MM.1S (cell line): ENCODE data around the gene PRKCA.

Experiments
- EZH2 ChIP-seq: fragments of 300-600 bp; sonication (generic); optimal IDR thresholded peaks from 2 replicates; pipeline ENCODE3; 2017; ENCODE audit warnings: low read depth, mild to moderate bottlenecking, antibody characterized with exemption, low read length, mixed read lengths
- TF ChIP-seq, protein P1 (sequence below): fragments of 300-600 bp; sonication (generic); IDR thresholded peaks from 2 replicates; pipeline ENCODE4 v1.5.1; 2016; ENCODE audit warnings: antibody characterized with exemption, low read length, mixed read lengths

- no peak for TF ChIP-seq EZH2
- TF ChIP-seq, protein P1, sequence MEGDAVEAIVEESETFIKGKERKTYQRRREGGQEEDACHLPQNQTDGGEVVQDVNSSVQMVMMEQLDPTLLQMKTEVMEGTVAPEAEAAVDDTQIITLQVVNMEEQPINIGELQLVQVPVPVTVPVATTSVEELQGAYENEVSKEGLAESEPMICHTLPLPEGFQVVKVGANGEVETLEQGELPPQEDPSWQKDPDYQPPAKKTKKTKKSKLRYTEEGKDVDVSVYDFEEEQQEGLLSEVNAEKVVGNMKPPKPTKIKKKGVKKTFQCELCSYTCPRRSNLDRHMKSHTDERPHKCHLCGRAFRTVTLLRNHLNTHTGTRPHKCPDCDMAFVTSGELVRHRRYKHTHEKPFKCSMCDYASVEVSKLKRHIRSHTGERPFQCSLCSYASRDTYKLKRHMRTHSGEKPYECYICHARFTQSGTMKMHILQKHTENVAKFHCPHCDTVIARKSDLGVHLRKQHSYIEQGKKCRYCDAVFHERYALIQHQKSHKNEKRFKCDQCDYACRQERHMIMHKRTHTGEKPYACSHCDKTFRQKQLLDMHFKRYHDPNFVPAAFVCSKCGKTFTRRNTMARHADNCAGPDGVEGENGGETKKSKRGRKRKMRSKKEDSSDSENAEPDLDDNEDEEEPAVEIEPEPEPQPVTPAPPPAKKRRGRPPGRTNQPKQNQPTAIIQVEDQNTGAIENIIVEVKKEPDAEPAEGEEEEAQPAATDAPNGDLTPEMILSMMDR = no peak
Measured at GRCh38 chr17:66573078-66573477, 270.7 kb downstream of the PRKCA start.
